HG02981 (cell line): ENCODE data around the gene PDLIM5.

ENCODE experiments used
- ATAC-seq: cut with Tn5 transposase; IDR thresholded peaks from one replicate; pipeline ENCODE4 v1.9.1; 2021; ENCODE audit warnings: mild to moderate bottlenecking, moderate library complexity; ENCODE audit not compliant: unreplicated experiment

PDLIM5 gene

DNA sequence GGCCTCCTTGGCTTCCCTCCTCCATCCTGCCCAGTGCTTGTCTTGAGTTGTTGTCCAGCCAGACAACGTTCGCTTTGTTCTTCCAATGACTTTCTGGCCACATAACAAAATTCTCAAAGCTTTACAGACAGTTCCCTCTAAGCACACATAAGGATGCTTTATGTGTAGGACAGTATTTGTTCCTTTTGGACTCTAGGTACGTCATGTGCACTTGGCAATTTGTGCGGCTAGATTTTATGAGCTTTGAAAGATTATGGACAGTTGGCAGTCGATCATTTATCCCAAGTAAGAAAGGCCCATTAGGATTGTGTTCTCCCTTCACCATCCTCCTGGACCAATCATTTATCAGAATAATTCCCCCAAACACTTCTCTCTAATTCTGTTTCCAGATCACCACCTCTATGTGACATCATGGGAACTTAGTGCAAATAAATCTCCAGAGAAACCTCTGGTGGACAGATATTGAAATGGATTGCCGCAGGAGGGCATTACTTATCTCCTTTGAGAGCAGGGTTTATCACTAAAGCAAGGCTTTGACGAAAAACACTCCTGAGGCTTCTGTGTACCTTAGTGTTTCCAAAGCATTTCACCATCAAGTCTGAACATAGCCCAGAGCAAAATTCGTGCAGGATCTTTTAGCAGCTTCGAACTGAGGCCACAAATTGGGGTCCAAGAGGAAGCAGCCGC is 228.6 kb downstream of the PDLIM5 start:
- no peak for ATAC-seq

DNA sequence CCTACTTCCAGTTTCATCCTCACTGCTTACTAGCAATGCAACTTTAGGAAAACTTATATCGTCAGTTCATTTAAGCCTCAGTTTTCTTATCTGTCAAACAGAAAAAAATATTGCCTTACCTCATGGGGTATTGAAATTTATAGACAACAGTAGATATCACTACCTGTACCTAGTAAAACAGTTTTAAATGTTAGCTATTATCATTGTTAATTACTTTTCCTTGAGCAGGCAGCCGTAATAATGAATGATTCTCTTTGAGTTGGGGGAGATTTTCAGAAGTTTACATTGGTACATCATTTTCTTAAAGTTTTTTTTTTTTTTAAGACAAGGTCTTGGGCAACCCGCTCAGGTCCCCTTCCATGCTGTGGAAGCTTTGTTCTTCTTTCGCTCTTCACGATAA is 234.3 kb downstream of the PDLIM5 start:
- ATAC-seq, result no peak

DNA sequence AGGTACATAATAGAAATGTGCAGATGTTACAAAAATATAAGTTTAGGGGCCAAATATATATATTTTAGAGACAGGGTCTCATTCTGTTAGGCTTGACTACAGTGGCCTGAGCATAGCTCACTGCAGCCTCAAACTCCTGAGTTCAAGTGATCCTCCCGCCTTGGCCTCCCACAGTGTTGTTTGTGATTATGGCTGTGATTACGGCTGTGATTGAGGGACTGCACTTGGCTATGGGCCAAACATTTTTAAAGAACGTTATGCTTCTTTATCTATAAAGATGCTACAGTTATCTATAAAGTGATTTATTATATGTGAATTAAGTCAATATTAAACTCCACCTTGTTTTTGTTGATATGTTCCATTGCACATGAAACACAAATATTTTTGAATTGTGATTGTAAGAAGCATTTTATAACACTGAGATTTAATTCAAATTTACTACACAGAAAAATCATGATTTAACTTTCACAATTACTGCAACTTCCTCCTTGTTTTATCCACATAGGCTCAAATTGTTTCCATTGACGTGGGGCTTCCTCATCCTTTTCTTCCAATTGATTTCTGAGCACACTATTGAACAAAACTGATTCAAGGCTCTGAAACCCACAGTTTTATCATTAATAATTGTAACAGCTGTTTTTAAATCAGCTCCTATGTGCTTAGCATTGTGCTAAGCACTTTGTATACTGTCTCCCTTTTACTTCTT is 237.6 kb downstream of the PDLIM5 start:
- no peak for ATAC-seq

DNA sequence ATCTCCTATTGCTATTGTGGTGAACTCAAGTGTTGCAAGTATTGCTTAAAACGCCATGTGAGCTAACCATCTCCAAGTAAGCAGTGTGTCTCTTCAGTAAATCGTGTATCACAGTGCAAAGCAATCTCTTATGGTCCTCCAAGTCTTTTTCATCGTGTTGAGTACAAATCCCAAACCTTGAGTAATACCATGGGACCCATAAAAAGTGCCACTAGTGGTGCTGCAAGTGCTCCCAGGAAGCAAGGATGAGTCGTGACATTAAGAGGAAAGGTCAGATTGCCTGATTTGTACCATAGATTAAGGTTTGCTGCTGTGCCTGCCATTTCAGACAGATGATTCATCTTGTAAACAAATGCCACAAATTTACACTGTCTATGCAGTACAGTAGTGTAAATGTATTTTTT is 239.1 kb downstream of the PDLIM5 start:
- ATAC-seq, result no peak

DNA sequence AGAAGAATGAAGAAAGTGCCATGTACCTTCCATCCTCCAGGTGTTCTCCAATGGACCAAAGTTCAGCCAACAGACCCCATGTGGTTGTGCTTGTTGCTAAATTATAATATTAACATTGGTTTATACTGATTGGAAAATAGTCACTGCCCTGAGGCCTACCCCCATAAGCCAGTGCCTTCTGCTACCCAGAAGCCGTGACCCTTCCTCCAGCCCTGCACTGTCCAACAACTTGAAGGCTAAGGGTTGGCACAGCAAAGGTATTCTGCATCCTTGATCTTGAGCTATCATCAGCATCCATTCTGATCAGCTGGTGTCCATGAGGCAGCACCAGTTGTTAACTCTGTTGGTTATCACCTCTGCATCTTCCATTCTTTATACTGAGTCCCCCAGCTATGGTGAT is 239.8 kb downstream of the PDLIM5 start:
- ATAC-seq, result no peak

DNA sequence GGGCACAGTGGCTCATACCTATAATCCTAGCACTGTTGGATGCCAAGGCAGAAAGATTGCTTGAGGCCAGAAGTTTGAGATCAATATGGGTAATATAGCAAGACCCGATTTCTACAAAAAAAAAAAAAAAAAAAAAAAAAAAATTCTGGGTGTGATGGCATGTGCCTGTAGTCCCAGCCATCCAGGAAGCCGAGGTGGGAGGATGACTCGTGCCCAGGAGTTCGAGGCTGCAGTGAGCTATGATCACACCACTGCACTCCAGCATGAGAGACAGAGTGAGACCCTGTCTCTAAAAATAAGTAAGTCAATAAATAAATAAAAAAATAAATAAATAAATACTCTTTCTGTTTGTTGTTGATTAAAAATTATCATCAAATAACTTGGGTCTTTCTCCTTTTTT is 243.6 kb downstream of the PDLIM5 start:
- no peak for ATAC-seq

DNA sequence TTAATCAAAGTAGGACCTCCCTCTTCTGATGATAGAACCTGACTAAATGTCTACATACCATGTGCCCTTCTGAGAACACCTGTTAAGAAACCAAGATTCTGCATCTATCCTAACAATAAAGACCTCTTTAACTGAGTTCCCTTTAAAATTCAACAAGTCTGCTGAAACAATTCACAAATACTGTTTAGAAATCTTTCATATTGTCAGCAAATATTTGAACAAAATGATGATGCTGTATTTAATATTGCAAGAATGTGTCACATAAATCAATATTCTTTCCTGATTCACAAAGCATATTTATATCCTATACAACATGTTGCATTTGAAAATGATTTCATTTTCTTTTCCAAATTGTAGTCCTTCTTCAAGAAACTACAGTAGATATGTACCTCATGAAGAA is 246.4 kb downstream of the PDLIM5 start:
- no peak for ATAC-seq

DNA sequence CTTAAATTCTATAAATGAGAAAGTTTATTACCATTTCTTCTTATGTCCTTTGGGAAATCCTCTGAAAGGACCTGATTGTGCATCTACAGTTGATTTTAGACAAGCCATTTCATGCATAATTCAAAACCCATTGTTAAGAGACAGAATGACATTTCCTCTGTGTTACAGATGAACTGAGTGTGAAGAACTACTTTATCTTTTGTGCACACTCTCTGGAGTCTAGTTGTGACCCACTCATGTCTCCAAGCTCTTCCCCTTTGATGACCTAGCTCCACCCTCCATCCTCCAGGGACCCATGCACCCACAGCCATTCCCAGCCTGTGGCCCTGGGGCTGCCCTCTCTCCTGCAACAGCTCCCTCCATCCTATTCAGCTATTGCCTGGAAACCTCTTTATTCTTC is 248.6 kb downstream of the PDLIM5 start:
- no peak for ATAC-seq

DNA sequence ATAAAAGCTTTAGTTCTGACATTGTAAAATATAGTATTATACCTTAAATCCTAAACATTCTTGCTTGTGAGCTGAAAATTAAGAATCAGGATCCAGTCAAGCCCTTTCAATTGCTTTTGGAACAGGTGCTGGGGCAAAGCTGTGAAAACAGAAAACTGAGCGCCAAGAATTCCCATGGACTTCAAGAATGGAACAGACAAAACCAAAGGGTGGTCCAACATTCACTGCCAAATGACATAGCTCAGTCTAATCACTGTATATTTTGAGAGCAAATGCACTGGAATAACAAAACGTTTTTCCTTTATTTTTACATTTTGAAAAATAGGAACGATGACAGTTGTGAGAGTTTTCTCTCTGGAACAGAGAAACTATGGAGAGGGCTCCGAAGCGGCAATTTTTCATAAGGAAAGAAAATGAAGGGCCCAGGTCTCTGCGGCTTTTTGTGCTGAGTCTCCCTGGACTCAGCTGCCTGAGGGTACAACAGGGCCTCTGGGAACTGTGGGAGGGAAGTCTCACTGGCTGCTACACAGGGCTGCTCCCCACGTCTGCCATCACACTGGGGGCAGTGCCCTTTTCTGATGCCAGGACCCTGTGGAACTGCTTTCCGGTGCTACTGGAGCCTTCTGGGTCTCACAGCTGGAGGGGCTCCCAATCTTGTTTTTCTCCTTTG is 250.0 kb downstream of the PDLIM5 start:
- no peak for ATAC-seq

DNA sequence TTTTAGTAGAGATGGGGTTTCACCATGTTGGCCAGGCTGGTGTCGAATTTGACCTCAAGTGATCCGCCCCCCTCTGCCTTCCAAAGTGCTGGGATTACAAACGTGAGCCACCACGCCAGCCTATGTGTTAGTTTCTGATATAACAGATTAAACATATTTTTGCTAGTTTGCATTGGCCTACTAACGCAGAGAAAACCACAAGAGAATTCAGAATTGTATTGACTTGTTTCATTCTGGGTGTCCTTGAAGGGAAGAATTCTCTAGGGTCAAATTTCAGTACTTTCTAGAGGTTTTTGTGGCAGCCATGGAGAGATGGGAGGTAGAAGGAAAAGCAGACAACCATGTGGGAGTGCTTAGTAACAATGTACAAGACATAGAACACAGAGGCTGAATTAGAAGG is 259.9 kb downstream of the PDLIM5 start:
- no peak for ATAC-seq

DNA sequence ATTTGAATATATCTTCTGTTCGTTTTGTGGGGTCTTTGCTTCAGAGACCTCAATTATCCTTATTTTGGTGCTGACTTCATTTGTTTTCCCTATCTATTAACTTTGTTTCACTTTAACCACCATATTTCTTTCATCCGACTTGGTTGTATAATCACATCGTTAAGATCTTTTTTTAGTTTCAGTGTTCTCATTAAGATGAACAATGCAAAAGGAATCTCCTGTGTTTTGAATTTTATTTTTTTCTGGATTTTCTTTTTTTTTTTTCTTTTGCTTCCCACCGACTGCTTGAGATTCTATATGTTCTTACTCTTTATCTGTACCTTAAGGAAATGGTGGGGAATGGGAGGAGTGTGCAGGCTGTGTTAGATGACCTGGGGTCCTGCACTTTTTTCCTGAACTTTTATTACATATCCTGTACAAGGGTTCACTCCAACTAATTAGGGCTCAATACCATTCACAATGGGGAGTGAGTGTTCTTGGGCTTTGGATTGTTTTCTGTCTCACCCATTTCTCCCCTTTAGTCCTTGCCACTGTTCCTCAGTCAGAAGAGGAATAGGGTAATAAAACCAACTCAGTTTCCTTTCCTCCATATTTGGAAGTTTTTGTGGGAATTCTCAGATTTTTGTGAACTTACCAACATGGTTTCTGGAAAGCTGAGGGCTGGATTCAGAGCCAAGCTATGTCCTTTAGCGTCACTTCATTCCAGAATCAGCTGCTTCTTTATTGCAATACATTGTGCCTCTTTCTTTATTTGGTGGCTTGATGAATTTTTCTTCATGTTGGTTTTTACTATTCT is 262.8 kb downstream of the PDLIM5 start:
- ATAC-seq, result no peak

DNA sequence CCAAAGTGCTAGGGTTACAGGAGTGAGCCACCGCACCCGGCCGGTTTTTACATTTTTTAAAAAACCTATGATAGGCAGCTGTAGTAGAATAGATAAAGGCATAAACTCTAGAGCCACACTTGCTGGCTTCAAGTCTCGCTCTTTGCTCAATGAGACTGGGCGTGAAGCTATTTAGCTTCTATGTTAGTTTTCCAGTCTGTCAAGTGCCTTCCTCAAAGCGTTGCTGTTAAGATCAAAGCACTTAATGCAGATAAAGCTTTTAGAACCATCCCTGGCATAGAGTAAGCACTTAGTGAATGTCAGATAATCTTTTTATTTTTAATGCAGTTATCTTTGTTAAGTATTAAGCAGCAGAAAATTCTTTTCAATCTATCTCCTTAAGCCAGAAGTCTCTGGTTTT is 264.0 kb downstream of the PDLIM5 start:
- no peak for ATAC-seq
